ENCODE results near the gene BMS1.

- TF ChIP-seq CTCF (IDR thresholded peaks at IDR 0.05) (no peak), POLR2AphosphoS5 (IDR thresholded peaks at IDR 0.05) (no peak)
These were observed 18.5 kb downstream of the BMS1 start for GRCh38 chr10:42801135-42801534.

Measured in sigmoid colon (tissue), 4 donors.